Effector memory CD8-positive, alpha-beta T cell (primary cell): ENCODE measurements around the gene INPP5E.
A peak's percentile ranks its signal among the peaks of the same experiment; 100 is the strongest.

Source experiments
- ATAC-seq: fragments of 150-1000 bp; cut with Tn5 transposase; replicated peaks from 2 replicates; pipeline ENCODE4 v1.10.0; 2021; ENCODE audit warnings: mild to moderate bottlenecking, moderate library complexity
- DNase-seq, 3 experiments: peaks; one replicate each; pipeline ENCODE4 v3.0.0; 2021
- H3K27ac Mint-ChIP-seq, 2 donors: one replicate each; pipeline ENCODE4 v1.8.0; 2022; ENCODE audit warnings: mild to moderate bottlenecking in 2 of 2, mixed read lengths in 2 of 2, moderate library complexity in 2 of 2
- H3K27me3 Mint-ChIP-seq, 2 donors: one replicate each; pipeline ENCODE4 v1.8.0; 2022; ENCODE audit warnings: mixed read lengths in 2 of 2
- H3K36me3 Mint-ChIP-seq: one replicate; pipeline ENCODE4 v1.8.0; 2022; ENCODE audit warnings: mild to moderate bottlenecking, moderate library complexity, mixed read lengths; ENCODE audit not compliant: insufficient read depth
- H3K4me1 Mint-ChIP-seq, 2 donors: one replicate each; pipeline ENCODE4 v1.8.0; 2022; ENCODE audit warnings: low read depth in 2 of 2, mixed read lengths in 2 of 2
- H3K4me3 Mint-ChIP-seq, 2 donors: one replicate each; pipeline ENCODE4 v1.8.0; 2022; ENCODE audit warnings: mild to moderate bottlenecking in 2 of 2, mixed read lengths in 2 of 2, moderate library complexity in 2 of 2
- H3K9me3 Mint-ChIP-seq, 2 donors: one replicate each; pipeline ENCODE4 v1.8.0; 2022; ENCODE audit warnings: mixed read lengths in 2 of 2

INPP5E gene

GRCh38 chr9:136482046-136482792 lies 42.6 kb upstream of the INPP5E start:
- H3K9me3 Mint-ChIP-seq = no peaks in the 10 kb centered on the region

GRCh38 chr9:136481558-136481957 lies 41.9 kb upstream of the INPP5E start:
- no peaks in the 10 kb centered on the region for H3K27me3 Mint-ChIP-seq
- ATAC-seq = no peak
- DNase-seq = peak in 1 of 3 experiments; percentile 15
- peaks cover 24 to 35% of the 10 kb centered on the region in 2 donors for H3K4me1 Mint-ChIP-seq
- H3K36me3 Mint-ChIP-seq = peaks cover 61% of the 10 kb centered on the region
- H3K27ac Mint-ChIP-seq = peak overlapping the region; percentile 98 to 99
- H3K9me3 Mint-ChIP-seq = no peaks in the 10 kb centered on the region
- H3K4me3 Mint-ChIP-seq = peak overlapping the region; percentile 97 to 98

More at GRCh38 chr9:136482046-136482792, 42.6 kb upstream of the INPP5E start:
- Mint-ChIP-seq H3K4me1 (peaks cover 21 to 35% of the 10 kb centered on the region in 2 donors), H3K36me3 (peaks cover 54% of the 10 kb centered on the region), H3K27ac (peak overlapping the region; percentile 98 to 99), H3K4me3 (peak overlapping the region; percentile 97 to 98), H3K27me3 (no peaks in the 10 kb centered on the region)
- ATAC-seq = peak; percentile 4
- peak; percentile 15 to 47 (median 28) for DNase-seq

DNA sequence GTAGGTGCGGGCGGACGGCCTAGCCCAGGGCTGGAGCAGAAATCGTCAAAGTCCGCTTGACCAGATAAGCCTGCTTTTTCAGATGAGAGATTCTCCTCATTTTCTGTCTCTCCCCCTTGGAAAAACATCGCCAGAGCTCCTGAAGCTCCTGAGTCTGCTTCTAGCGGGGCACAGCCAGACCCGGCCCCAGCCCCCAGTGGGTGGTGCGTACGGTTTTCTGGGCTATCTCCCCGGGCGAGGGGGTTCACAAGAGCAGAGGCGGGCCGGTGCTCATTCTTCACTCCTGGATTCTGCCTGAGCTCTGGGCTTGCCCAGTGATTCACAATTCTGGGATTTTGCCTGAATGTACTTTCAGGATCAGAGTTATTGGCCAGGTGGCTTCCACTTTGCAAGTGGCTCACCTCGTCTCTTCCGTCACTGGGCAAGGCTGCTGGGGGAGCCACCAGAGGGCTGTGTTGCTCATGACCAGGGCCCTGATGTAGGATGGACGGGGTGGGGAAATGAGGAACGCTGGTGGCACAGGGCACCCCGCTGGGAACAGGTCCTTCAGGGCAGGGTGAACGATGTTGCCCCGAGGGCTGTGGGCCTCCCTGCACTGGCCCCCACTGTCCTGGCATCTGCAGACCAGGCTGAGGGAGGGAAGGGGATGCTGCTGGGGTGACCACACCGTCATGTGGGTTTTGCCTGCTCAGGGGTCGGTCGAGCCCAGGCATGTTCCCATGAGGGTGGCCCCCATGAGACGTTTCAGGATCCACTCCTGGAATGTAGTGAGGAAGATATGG lies 36.9 kb upstream of the INPP5E start:
- Mint-ChIP-seq H3K9me3 (no peaks in the 10 kb centered on the region), H3K36me3 (peaks cover 66% of the 10 kb centered on the region), H3K27ac (peak overlapping the region in 1 of 2 donors; percentile 15), H3K27me3 (no peaks in the 10 kb centered on the region), H3K4me1 (peaks cover 12 to 22% of the 10 kb centered on the region in 2 donors), H3K4me3 (no peak overlapping the region)
- DNase-seq (no peak), ATAC-seq (no peak)

- Mint-ChIP-seq H3K27ac (peak overlapping the region in 1 of 2 donors; percentile 15), H3K4me1 (peaks cover 10 to 17% of the 10 kb centered on the region in 2 donors), H3K27me3 (no peaks in the 10 kb centered on the region), H3K9me3 (no peaks in the 10 kb centered on the region), H3K4me3 (no peak overlapping the region), H3K36me3 (peaks cover 76% of the 10 kb centered on the region)
- no peak for DNase-seq
- ATAC-seq = no peak
Observed at GRCh38 chr9:136474974-136475865, 35.6 kb upstream of the INPP5E start.

- peaks cover 7 to 12% of the 10 kb centered on the region in 2 donors for H3K4me1 Mint-ChIP-seq
- no peaks in the 10 kb centered on the region for H3K9me3 Mint-ChIP-seq
- H3K27ac Mint-ChIP-seq = peak overlapping the region in 1 of 2 donors; percentile 70
- ATAC-seq (no peak), DNase-seq (no peak)
- H3K27me3 Mint-ChIP-seq = no peaks in the 10 kb centered on the region
- no peak overlapping the region for H3K4me3 Mint-ChIP-seq
- H3K36me3 Mint-ChIP-seq = peaks cover 78% of the 10 kb centered on the region
Observed at GRCh38 chr9:136474021-136474640, 34.5 kb upstream of the INPP5E start.

- no peak for ATAC-seq
- DNase-seq = no peak
- H3K4me1 Mint-ChIP-seq = peaks cover 5 to 6% of the 10 kb centered on the region in 2 donors
- H3K27ac Mint-ChIP-seq = peak overlapping the region in 1 of 2 donors; percentile 70
- no peaks in the 10 kb centered on the region for H3K9me3 Mint-ChIP-seq
- no peaks in the 10 kb centered on the region for H3K27me3 Mint-ChIP-seq
- H3K4me3 Mint-ChIP-seq = no peak overlapping the region
- H3K36me3 Mint-ChIP-seq = peaks cover 79% of the 10 kb centered on the region
Observed at GRCh38 chr9:136473354-136473721, 33.7 kb upstream of the INPP5E start.

DNA sequence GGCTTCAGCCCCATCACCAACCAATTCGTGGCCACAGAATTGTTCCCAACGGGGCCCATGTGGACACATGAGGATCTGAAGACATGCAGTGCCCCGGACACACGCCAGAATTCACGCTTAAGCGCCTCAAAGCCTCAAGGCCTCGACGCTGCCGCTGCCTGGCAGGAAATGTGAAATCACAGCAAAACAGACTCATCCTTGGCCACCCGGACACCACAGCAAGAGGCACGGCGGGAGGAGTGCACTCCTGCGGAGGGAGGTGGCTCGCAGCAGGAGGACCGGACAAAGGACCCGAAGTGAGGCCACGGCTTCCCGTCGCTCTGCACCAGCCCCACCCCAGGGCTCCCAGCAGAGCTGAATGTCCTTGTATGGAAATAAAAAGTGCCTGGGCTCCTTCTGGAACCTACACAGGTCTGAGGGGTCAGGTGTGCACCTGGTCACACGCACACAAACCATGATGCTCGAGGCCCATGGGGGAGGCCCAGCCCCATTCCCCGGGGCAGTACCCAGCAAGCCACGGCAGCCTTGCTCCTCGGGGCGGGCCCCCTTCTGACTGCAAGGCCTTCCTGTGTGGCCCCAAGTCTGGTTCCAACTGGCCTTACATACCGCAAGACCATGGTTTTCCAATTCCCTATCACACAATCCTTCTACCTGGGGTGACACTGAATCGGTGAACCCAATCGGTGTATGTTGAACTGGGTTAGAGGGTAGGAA lies 33.2 kb upstream of the INPP5E start:
- no peaks in the 10 kb centered on the region for H3K27me3 Mint-ChIP-seq
- DNase-seq = no peak
- ATAC-seq = no peak
- H3K9me3 Mint-ChIP-seq = no peaks in the 10 kb centered on the region
- no peak overlapping the region for H3K27ac Mint-ChIP-seq
- peaks cover 5% of the 10 kb centered on the region in 2 donors for H3K4me1 Mint-ChIP-seq
- H3K36me3 Mint-ChIP-seq = peaks cover 77% of the 10 kb centered on the region
- no peak overlapping the region for H3K4me3 Mint-ChIP-seq

DNA sequence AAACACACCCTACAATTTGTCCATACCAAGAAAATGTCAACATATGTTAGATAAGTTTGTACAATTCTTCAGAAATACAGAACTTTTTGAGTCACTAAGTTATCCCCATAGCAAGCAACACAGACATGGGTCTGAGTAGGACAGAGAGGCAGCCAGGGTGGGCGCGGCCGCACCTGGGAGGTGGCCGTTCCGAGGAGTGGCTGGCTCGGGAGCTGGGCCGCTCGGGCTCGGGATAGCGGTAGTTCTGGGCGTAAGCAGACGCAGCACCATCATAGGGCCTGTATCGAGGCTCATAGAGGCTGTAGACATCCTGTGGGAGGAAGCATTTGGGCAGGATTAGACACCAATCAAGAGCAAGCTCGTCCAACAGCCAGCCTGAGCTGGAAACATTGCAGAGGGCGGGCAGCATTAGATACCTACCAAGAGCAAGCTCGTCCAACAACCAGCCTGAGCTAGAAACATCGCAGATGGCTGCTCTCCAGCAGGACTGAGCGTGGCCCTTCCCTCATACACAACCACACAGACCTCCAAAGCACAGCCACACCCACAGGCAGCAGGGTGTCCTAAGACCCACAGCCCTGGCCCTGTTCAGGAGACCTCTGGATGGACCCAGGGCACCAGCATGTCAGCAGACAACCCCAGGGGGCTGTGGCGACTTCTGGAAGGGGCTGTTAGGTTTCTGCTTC lies 32.3 kb upstream of the INPP5E start:
- ATAC-seq = no peak
- H3K36me3 Mint-ChIP-seq = peaks cover 77% of the 10 kb centered on the region
- no peaks in the 10 kb centered on the region for H3K27me3 Mint-ChIP-seq
- no peak overlapping the region for H3K4me3 Mint-ChIP-seq
- H3K4me1 Mint-ChIP-seq = peaks cover 5% of the 10 kb centered on the region in 2 donors
- H3K9me3 Mint-ChIP-seq = no peaks in the 10 kb centered on the region
- no peak overlapping the region for H3K27ac Mint-ChIP-seq
- no peak for DNase-seq

- H3K36me3 Mint-ChIP-seq = peaks cover 77% of the 10 kb centered on the region
- peaks cover 2 to 5% of the 10 kb centered on the region in 2 donors for H3K4me1 Mint-ChIP-seq
- no peak for DNase-seq
Observed at GRCh38 chr9:136470792-136471469, 31.3 kb upstream of the INPP5E start.

DNA sequence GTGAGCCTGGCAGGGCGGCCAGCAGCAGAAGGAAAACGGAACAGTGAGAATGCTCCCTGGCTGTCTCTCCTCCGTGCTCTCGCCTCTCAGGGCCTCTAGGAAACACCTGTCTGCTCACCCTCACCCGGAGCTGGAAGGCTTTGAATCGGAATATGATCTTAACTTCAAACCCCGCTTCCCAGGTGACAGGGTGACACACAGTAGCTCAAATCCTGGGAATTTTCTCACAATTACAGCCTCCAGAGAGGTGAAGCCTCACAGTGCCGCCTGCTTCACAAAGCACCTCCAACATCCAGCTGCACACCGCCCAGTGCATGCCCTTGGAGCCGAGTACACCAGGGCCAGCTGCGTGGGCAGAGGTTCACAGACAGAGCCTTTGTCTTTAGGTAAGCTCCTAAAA lies 30.7 kb upstream of the INPP5E start:
- ATAC-seq (no peak), DNase-seq (no peak)
- H3K27me3 Mint-ChIP-seq = no peaks in the 10 kb centered on the region
- peaks cover 77% of the 10 kb centered on the region for H3K36me3 Mint-ChIP-seq
- H3K9me3 Mint-ChIP-seq = no peaks in the 10 kb centered on the region
- H3K4me1 Mint-ChIP-seq = peaks cover 3 to 5% of the 10 kb centered on the region in 2 donors
- H3K27ac Mint-ChIP-seq = no peak overlapping the region
- H3K4me3 Mint-ChIP-seq = no peak overlapping the region

More at GRCh38 chr9:136470792-136471469, 31.3 kb upstream of the INPP5E start:
- Mint-ChIP-seq H3K4me3 (no peak overlapping the region), H3K27me3 (no peaks in the 10 kb centered on the region), H3K9me3 (no peaks in the 10 kb centered on the region), H3K27ac (no peak overlapping the region)
- no peak for ATAC-seq

GRCh38 chr9:136467766-136468165 lies 28.1 kb upstream of the INPP5E start:
- Mint-ChIP-seq H3K4me3 (no peak overlapping the region), H3K27me3 (no peaks in the 10 kb centered on the region), H3K36me3 (peaks cover 80% of the 10 kb centered on the region), H3K9me3 (no peaks in the 10 kb centered on the region), H3K27ac (no peak overlapping the region), H3K4me1 (peaks cover 3 to 4% of the 10 kb centered on the region in 2 donors)
- DNase-seq (no peak), ATAC-seq (no peak)
